Right lobe of liver (tissue), 6 donors: ENCODE results near the gene H1-8. TPM values are rescaled to one million over a fixed set of nuclear protein-coding genes. Genes with fewer than 3 reads are reported as not detected.

Source experiments
- ATAC-seq, 4 donors: fragments of 200-7000 bp; cut with Tn5 transposase; one replicate each; pipeline ENCODE4 v1.9.1; 2020; ENCODE audit warnings: mild to moderate bottlenecking in 4 of 4, moderate library complexity in 4 of 4
- DNase-seq, 3 donors: peaks; one replicate each; pipeline ENCODE4 v3.0.0-alpha.2; 2020
- H3K27ac ChIP-seq, 3 donors: fragments of 200-600 bp; one replicate each; pipeline ENCODE4 v1.8.0; 2022
- H3K27me3 ChIP-seq, 2 donors: fragments of 200-600 bp; one replicate each; pipeline ENCODE4 v1.8.0; 2022
- H3K36me3 ChIP-seq, 4 donors: fragments of 200-600 bp; sonication (generic) in 1 of 4; one replicate each; pipeline versions ENCODE4 v1.5.1 to v1.8.0; 2017 to 2022; ENCODE audit warnings: control low read depth in 1 of 4
- H3K4me1 ChIP-seq, 4 donors: fragments of 200-600 bp; sonication (generic) in 1 of 4; one replicate each; pipeline versions ENCODE4 v1.5.1 to v1.8.0; 2017 to 2022; ENCODE audit warnings: control low read depth in 1 of 4
- H3K4me3 ChIP-seq, 3 donors: fragments of 200-600 bp; one replicate each; pipeline ENCODE4 v1.8.0; 2022
- H3K9me3 ChIP-seq, 4 donors: fragments of 200-600 bp; sonication (generic) in 1 of 4; one replicate each; pipeline versions ENCODE4 v1.5.1 to v1.8.0; 2017 to 2022; ENCODE audit warnings: control low read depth in 1 of 4
- CTCF ChIP-seq, 4 donors: fragments of 200-600 bp in 3 of 4; fragments of 450-650 bp in 1 of 4; IDR thresholded peaks; one replicate each; pipeline versions ENCODE4 v1.5.1 to v1.8.0; 2016 to 2022; ENCODE audit warnings: antibody characterized with exemption in 4 of 4, mild to moderate bottlenecking in 2 of 4
- POLR2A ChIP-seq: fragments of 450-650 bp; IDR thresholded peaks from one replicate; pipeline ENCODE4 v1.6.1; 2017; ENCODE audit warnings: antibody characterized with exemption, mild to moderate bottlenecking
- WGBS: methylation state at CpG from one replicate; pipeline ENCODE4 v1.1.6; 2018; ENCODE audit warnings: low coverage, low lambda C conversion rate; ENCODE audit not compliant: insufficient coverage; ENCODE audit errors: missing lambda C conversion rate; 5-methylcytosine and 5-hydroxymethylcytosine counted together
- intact Hi-C, 2 donors: fragments of 100-400 bp; cut with DNase I; formaldehyde crosslinking; loops; one replicate each; pipeline versions ENCODE4 v1.11.2 to v1.14.1; 2022
- total RNA-seq, 6 experiments: library from RNA; depleted of rRNA in 2 of 6; stranded (reverse); fragments of >200 nt in 2 of 6; fragmentation: NEBNext Ultra II Directional in 3 of 6; extraction: Animal tissue kit (Norgen Biotek cat#: 25700) in 3 of 6; gene quantifications; one replicate each; pipeline versions ENCODE4 v1.1.0 to v1.2.4, GENCODE V29; 2016 to 2023
- donor health status: DM: no; HTN: yes; CAD: no.
- donor health status: DM: no; HTN: no; CAD: no.
- donor health status: DM: no; HTN: no; CAD: no.
- donor health status: DM: no; HTN: yes; CAD: no.
- donor health status: DM: no; HTN: yes; CAD: no.

The H1-8 gene
- total RNA-seq, 6 experiments from 2014 or later: not detected

GRCh38 chr3:129524081-129524480 is 18.9 kb upstream of the H1-8 start:
- 85% methylated on average over 4 of the region's 4 CpGs for WGBS
- no peak overlapping the region for H3K4me3 ChIP-seq
- no peak overlapping the region for H3K27ac ChIP-seq
- H3K27me3 ChIP-seq: no peaks in the 10 kb centered on the region
- DNase-seq: no peak
- intact Hi-C loops: no loop called here
- H3K9me3 ChIP-seq: no peaks in the 10 kb centered on the region
- H3K36me3 ChIP-seq: no peaks in the 10 kb centered on the region
- TF ChIP-seq POLR2A: no peak
- no peak for TF ChIP-seq CTCF (IDR thresholded peaks at IDR 0.05)
- no peak for ATAC-seq
- H3K4me1 ChIP-seq: no peaks in the 10 kb centered on the region

- Histone ChIP-seq H3K4me3 (no peak overlapping the region), H3K27ac (no peak overlapping the region), H3K27me3 (no peaks in the 10 kb centered on the region), H3K36me3 (no peaks in the 10 kb centered on the region), H3K4me1 (no peaks in the 10 kb centered on the region), H3K9me3 (no peaks in the 10 kb centered on the region)
- intact Hi-C loops: no loop called here
- 77% methylated on average over 6 of the region's 8 CpGs for WGBS
- no peak for DNase-seq
- no peak for TF ChIP-seq POLR2A
- no peak for TF ChIP-seq CTCF (IDR thresholded peaks at IDR 0.05)
- ATAC-seq: peak in 1 of 4 donors; percentile 51
These were observed 17.5 kb upstream of the H1-8 start for GRCh38 chr3:129525341-129525968.

- 65% methylated on average over 8 of the region's 12 CpGs for WGBS
- peak in 3 of 4 donors; percentile 37 to 69 (median 60) for ATAC-seq
These were observed 16.7 kb upstream of the H1-8 start for GRCh38 chr3:129526121-129526900.

GRCh38 chr3:129527262-129527661 is 15.7 kb upstream of the H1-8 start:
- no peak for ATAC-seq
- WGBS: 95% methylated on average over 4 of the region's 11 CpGs
- TF ChIP-seq CTCF (IDR thresholded peaks at IDR 0.05): no peak
- no peak for TF ChIP-seq POLR2A
- Histone ChIP-seq H3K4me1 (no peaks in the 10 kb centered on the region), H3K4me3 (no peak overlapping the region), H3K9me3 (no peaks in the 10 kb centered on the region), H3K27ac (no peak overlapping the region), H3K36me3 (no peaks in the 10 kb centered on the region), H3K27me3 (no peaks in the 10 kb centered on the region)
- intact Hi-C loops: no loop called here
- DNase-seq: no peak

More at GRCh38 chr3:129526121-129526900, 16.7 kb upstream of the H1-8 start:
- Histone ChIP-seq H3K4me3 (no peak overlapping the region), H3K27me3 (no peaks in the 10 kb centered on the region), H3K27ac (no peak overlapping the region), H3K4me1 (no peaks in the 10 kb centered on the region), H3K36me3 (no peaks in the 10 kb centered on the region), H3K9me3 (no peaks in the 10 kb centered on the region)
- TF ChIP-seq POLR2A: no peak
- no peak for TF ChIP-seq CTCF (IDR thresholded peaks at IDR 0.05)
- DNase-seq: no peak
- intact Hi-C loops: no loop called here
